ENCODE results near the gene EP400. TPM values are rescaled to one million over a fixed set of nuclear protein-coding genes. Genes with fewer than 3 reads are reported as not detected.

EP400 gene
- total and polyA plus RNA-seq, 9 of the 15 experiments (the other 6 are each of a cell fraction or from before 2014, with no cell fraction given) = 4.5 to 58.0 (median 7.0) TPM

DNA sequence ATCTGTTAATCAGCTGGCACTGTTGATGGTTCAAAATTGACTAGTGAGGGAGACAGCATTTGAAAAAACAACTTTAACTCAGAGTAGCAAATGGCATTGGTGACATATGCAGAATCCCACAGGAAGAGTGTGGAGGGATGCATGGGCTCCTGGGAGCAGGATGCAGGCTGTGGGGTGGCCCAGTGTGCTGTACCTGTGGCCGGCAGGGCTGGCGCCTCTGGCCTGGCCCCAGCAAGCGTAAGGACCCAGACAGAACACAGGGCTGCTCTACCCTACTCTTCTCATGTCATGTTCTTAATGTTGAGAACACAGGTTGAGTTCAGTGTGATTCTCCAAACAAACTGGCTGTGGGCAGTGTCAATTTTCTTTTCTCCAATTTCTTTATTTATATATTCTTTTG is 160.9 kb downstream of the EP400 start:
- FAIRE-seq = no peak
- Histone ChIP-seq H3K4me2 (ENCODE audit: insufficient read depth, low read length) (no peak overlapping the region), H3K4me1 (replicated peaks in 1 of 2; ENCODE audit: control insufficient read depth in 2 of 2, insufficient read depth in 2 of 2, low read length in 2 of 2) (peaks cover 0 to 5% of the 10 kb centered on the region in 2 experiments; a peak in 1 of 5 replicates), H3K79me2 (ENCODE audit: control insufficient read depth, insufficient read depth, low read length) (peaks cover 6% of the 10 kb centered on the region; the same call in 2 of the 3 replicates), H2AFZ (ENCODE audit: low read depth, low read length) (no peak overlapping the region), H3K9me1 (ENCODE audit: control insufficient read depth, insufficient read depth, low read length) (no peaks in the 10 kb centered on the region), H3K27me3 (ENCODE audit: control insufficient read depth in 2 of 2, insufficient read depth in 2 of 2, low read length in 2 of 2) (no peaks in the 10 kb centered on the region), H3K9ac (ENCODE audit: insufficient read depth in 1 of 2, low read depth in 2 of 2, low read length in 2 of 2) (no peak overlapping the region), H3K36me3 (ENCODE audit: control insufficient read depth, insufficient read depth, low read length) (peaks cover 74% of the 10 kb centered on the region; the same call in 2 of the 3 replicates), H3K27ac (ENCODE audit: extremely low read depth, low read depth, low read length) (no peak overlapping the region), H3K4me3 (no peak overlapping the region), H3K9me3 (replicated peaks; ENCODE audit: control insufficient read depth, insufficient read depth, low read depth, low read length) (no peaks in the 10 kb centered on the region), H4K20me1 (replicated peaks; ENCODE audit: control insufficient read depth, insufficient read depth, low read length) (no peaks in the 10 kb centered on the region)
- WGBS (ENCODE audit: insufficient coverage, low coverage, missing lambda C conversion rate) = 100% methylated on average over 3 of the region's 3 CpGs
- ChIA-PET CTCF (ENCODE audit: low intra/inter-chr PET ratio) (no interaction called here), POLR2A (no interaction called here)
- TF ChIP-seq, protein P1, sequence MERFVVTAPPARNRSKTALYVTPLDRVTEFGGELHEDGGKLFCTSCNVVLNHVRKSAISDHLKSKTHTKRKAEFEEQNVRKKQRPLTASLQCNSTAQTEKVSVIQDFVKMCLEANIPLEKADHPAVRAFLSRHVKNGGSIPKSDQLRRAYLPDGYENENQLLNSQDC (CRISPR knock-in tag; IDR thresholded peaks at IDR 0.05) = no peak
- TF ChIP-seq SAFB2 (IDR thresholded peaks at IDR 0.05; ENCODE audit: borderline replicate concordance, low read depth, low read length, severe bottlenecking) (no peak), CTBP1 (IDR thresholded peaks at IDR 0.05; ENCODE audit: borderline replicate concordance) (no peak)
- TF ChIP-seq, protein P2, sequence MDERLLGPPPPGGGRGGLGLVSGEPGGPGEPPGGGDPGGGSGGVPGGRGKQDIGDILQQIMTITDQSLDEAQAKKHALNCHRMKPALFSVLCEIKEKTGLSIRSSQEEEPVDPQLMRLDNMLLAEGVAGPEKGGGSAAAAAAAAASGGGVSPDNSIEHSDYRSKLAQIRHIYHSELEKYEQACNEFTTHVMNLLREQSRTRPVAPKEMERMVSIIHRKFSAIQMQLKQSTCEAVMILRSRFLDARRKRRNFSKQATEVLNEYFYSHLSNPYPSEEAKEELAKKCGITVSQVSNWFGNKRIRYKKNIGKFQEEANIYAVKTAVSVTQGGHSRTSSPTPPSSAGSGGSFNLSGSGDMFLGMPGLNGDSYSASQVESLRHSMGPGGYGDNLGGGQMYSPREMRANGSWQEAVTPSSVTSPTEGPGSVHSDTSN (CRISPR knock-in tag; IDR thresholded peaks at IDR 0.05; ENCODE audit: low read depth) = no peak
- TF ChIP-seq, protein P2 (tag; conservative IDR thresholded peaks at IDR 0.05; ENCODE audit: low read depth) = no peak
- no TSS peak for BruUV-seq (replicated peaks)
- in situ Hi-C loops (cut with MboI) = no loop called here
- no peak for DNase-seq (ENCODE audit: extremely low read depth in 1 of 4, low spot score in 3 of 4)
- no peak for ATAC-seq
- intact Hi-C loops (cut with micrococcal nuclease) = no loop called here
